Gastroesophageal sphincter (tissue), 4 donors: ENCODE results near the gene TSPEAR. TPM values are rescaled to one million over a fixed set of nuclear protein-coding genes. Genes with fewer than 3 reads are reported as not detected.

Source experiments
- ATAC-seq: fragments of 150-250 bp; one replicate; pipeline ENCODE4 v1.9.1; 2016; ENCODE audit warnings: mild to moderate bottlenecking, moderate library complexity
- H3K27ac ChIP-seq, 4 donors: fragments of 200-600 bp; sonication (generic) in 3 of 4; 1 replicate in 3 of 4; 2 replicates in 1 of 4; pipeline ENCODE4 v1.5.1; 2016 to 2019
- H3K27me3 ChIP-seq: fragments of 200-600 bp; sonication (generic); one replicate; pipeline ENCODE4 v1.5.1; 2019
- H3K36me3 ChIP-seq, 2 donors: fragments of 200-600 bp; sonication (generic); one replicate each; pipeline ENCODE4 v1.5.1; 2019; ENCODE audit warnings: control low read depth in 1 of 2
- H3K4me1 ChIP-seq, 3 donors: fragments of 200-600 bp; sonication (generic); 1 replicate in 2 of 3; 2 replicates in 1 of 3; pipeline ENCODE4 v1.5.1; 2016 to 2019; ENCODE audit warnings: control low read depth in 2 of 3
- H3K4me3 ChIP-seq, 2 donors: fragments of 200-600 bp; sonication (generic); one replicate each; pipeline ENCODE4 v1.5.1; 2019; ENCODE audit warnings: mild to moderate bottlenecking in 1 of 2, moderate library complexity in 1 of 2
- H3K9me3 ChIP-seq, 3 donors: fragments of 200-600 bp; sonication (generic); one replicate each; pipeline ENCODE4 v1.5.1; 2017 to 2019; ENCODE audit warnings: control low read depth in 2 of 3
- CTCF ChIP-seq, 4 experiments: fragments of 200-600 bp in 2 of 4; fragments of 450-650 bp in 2 of 4; sonication (generic) in 1 of 4; IDR thresholded peaks; one replicate each; pipeline ENCODE4 v1.5.1; 2017 to 2019; ENCODE audit warnings: antibody characterized with exemption in 4 of 4, mild to moderate bottlenecking in 2 of 4, moderate library complexity in 2 of 4
- EP300 ChIP-seq: sonication (generic); formaldehyde crosslinking; IDR thresholded peaks from one replicate; pipeline ENCODE4 v1.6.1; 2017; ENCODE audit warnings: antibody characterized with exemption, mild to moderate bottlenecking
- POLR2A ChIP-seq, 2 donors: fragments of 450-650 bp; IDR thresholded peaks; one replicate each; pipeline ENCODE4 v1.6.1; 2017; ENCODE audit warnings: antibody characterized with exemption in 2 of 2, mild to moderate bottlenecking in 2 of 2, moderate library complexity in 1 of 2
- POLR2AphosphoS5 ChIP-seq: sonication (generic); formaldehyde crosslinking; IDR thresholded peaks from one replicate; pipeline ENCODE4 v1.6.1; 2017; ENCODE audit warnings: antibody characterized with exemption
- WGBS, 2 donors: methylation state at CpG; one replicate each; pipeline ENCODE4 v1.1.5; 2018; ENCODE audit warnings: low coverage in 1 of 2; 5-methylcytosine and 5-hydroxymethylcytosine counted together
- total RNA-seq, 4 donors: library from RNA; depleted of rRNA; stranded (reverse); fragments of >200 nt; gene quantifications; one replicate each; pipeline ENCODE4 v1.1.0, GENCODE V29; 2016

Gene TSPEAR
- total RNA-seq, 4 donors from 2014 or later: not detected

- Histone ChIP-seq H3K36me3 (no peaks in the 10 kb centered on the region), H3K4me3 (no peak overlapping the region), H3K27me3 (peaks cover 65% of the 10 kb centered on the region), H3K27ac (no peak overlapping the region), H3K9me3 (peaks cover 0 to 21% (median 0%) of the 10 kb centered on the region in 3 donors), H3K4me1 (no peaks in the 10 kb centered on the region)
- ATAC-seq: no peak
- 0 to 97% methylated on average over 1 to 3 of the region's 4 CpGs for WGBS, 2 donors
- TF ChIP-seq EP300: no peak
- no peak for TF ChIP-seq CTCF (IDR thresholded peaks at IDR 0.05)
- no peak for TF ChIP-seq POLR2A (IDR thresholded peaks at IDR 0.05)
- TF ChIP-seq POLR2AphosphoS5: no peak
These were observed 140.1 kb downstream of the TSPEAR start for GRCh38 chr21:44571296-44571695.

- Histone ChIP-seq H3K27ac (no peak overlapping the region), H3K4me1 (no peaks in the 10 kb centered on the region), H3K4me3 (no peak overlapping the region), H3K36me3 (no peaks in the 10 kb centered on the region), H3K27me3 (peaks cover 53% of the 10 kb centered on the region), H3K9me3 (peaks cover 0 to 10% (median 0%) of the 10 kb centered on the region in 3 donors)
- TF ChIP-seq EP300: no peak
- TF ChIP-seq POLR2A (IDR thresholded peaks at IDR 0.05): no peak
- no peak for TF ChIP-seq POLR2AphosphoS5
- no peak for TF ChIP-seq CTCF (IDR thresholded peaks at IDR 0.05)
- WGBS, 2 donors: 80% methylated on average over 1 of the region's 12 CpGs; no CpG with 5 or more reads in 1 of the 2 donors
- no peak for ATAC-seq
These were observed 141.4 kb downstream of the TSPEAR start for GRCh38 chr21:44569861-44570517.

- H3K4me1 ChIP-seq: no peaks in the 10 kb centered on the region
- no peak for ATAC-seq
These were observed 142.5 kb downstream of the TSPEAR start for GRCh38 chr21:44568667-44569556.

GRCh38 chr21:44568261-44568660 is 143.1 kb downstream of the TSPEAR start:
- no peak overlapping the region for H3K27ac ChIP-seq
- peaks cover 0 to 10% (median 0%) of the 10 kb centered on the region in 3 donors for H3K9me3 ChIP-seq
- ATAC-seq: no peak
- TF ChIP-seq POLR2AphosphoS5 (no peak), CTCF (IDR thresholded peaks at IDR 0.05) (no peak)
- no peaks in the 10 kb centered on the region for H3K36me3 ChIP-seq
- no peak overlapping the region for H3K4me3 ChIP-seq
- peaks cover 38% of the 10 kb centered on the region for H3K27me3 ChIP-seq
- WGBS, 2 donors: no CpG with 5 or more reads among the region's 12 CpGs
- no peaks in the 10 kb centered on the region for H3K4me1 ChIP-seq

More at GRCh38 chr21:44568667-44569556, 142.5 kb downstream of the TSPEAR start:
- H3K27me3 ChIP-seq: peaks cover 44% of the 10 kb centered on the region
- no peak overlapping the region for H3K4me3 ChIP-seq
- H3K27ac ChIP-seq: no peak overlapping the region
- H3K9me3 ChIP-seq: peaks cover 0 to 10% (median 0%) of the 10 kb centered on the region in 3 donors
- WGBS, 2 donors: 85 to 90% methylated on average over 4 to 5 of the region's 27 CpGs
- no peaks in the 10 kb centered on the region for H3K36me3 ChIP-seq
- TF ChIP-seq EP300 (no peak), CTCF (IDR thresholded peaks at IDR 0.05) (no peak), POLR2A (IDR thresholded peaks at IDR 0.05) (no peak), POLR2AphosphoS5 (no peak)
